Gastrocnemius medialis (tissue), 4 donors: ENCODE measurements around the gene PEAK3. TPM values are rescaled to one million over a fixed set of nuclear protein-coding genes. Genes with fewer than 3 reads are reported as not detected.
A peak's percentile ranks its signal among the peaks of the same experiment; 100 is the strongest.

Experiments
- ATAC-seq, 2 donors: fragments of 150-250 bp; one replicate each; pipeline ENCODE4 v1.9.1; 2016
- DNase-seq, 2 donors: peaks; one replicate each; pipeline ENCODE4 v3.0.0-alpha.2; 2019
- H3K27ac ChIP-seq, 4 donors: fragments of 200-600 bp; sonication (generic); 1 replicate in 1 of 4; 2 replicates in 3 of 4; pipeline ENCODE4 v1.5.1; 2016 to 2018; ENCODE audit warnings: mild to moderate bottlenecking in 2 of 4, moderate library complexity in 1 of 4
- H3K27me3 ChIP-seq, 3 donors: fragments of 200-600 bp; sonication (generic) in 2 of 3; 1 replicate in 1 of 3; 2 replicates in 2 of 3; pipeline versions ENCODE4 v1.5.1 to v1.6.0; 2016 to 2019; ENCODE audit warnings: mild to moderate bottlenecking in 1 of 3, moderate library complexity in 1 of 3
- H3K36me3 ChIP-seq, 2 donors: fragments of 200-600 bp; sonication (generic) in 1 of 2; one replicate each; pipeline ENCODE4 v1.5.1; 2017 to 2018
- H3K4me1 ChIP-seq, 2 donors: fragments of 200-600 bp; sonication (generic) in 1 of 2; one replicate each; pipeline ENCODE4 v1.5.1; 2016 to 2017; ENCODE audit warnings: mild to moderate bottlenecking in 2 of 2
- H3K4me3 ChIP-seq, 4 donors: fragments of 200-600 bp; sonication (generic) in 3 of 4; 1 replicate in 1 of 4; 2 replicates in 3 of 4; pipeline ENCODE4 v1.5.1; 2016 to 2019; ENCODE audit warnings: mild to moderate bottlenecking in 2 of 4
- H3K9me3 ChIP-seq, 3 donors: fragments of 200-600 bp; sonication (generic) in 2 of 3; 1 replicate in 1 of 3; 2 replicates in 2 of 3; pipeline ENCODE4 v1.5.1; 2016 to 2019
- POLR2A ChIP-seq, 2 donors: fragments of 450-650 bp; IDR thresholded peaks; one replicate each; pipeline ENCODE4 v1.6.1; 2017; ENCODE audit warnings: antibody characterized with exemption in 2 of 2, mild to moderate bottlenecking in 2 of 2, moderate library complexity in 2 of 2
- in situ Hi-C, 4 donors: fragments of 200-750 bp; cut with MboI; loops; one replicate each; pipeline versions ENCODE4 v1.15.0 to v1.8.0; 2017; ENCODE audit warnings: low sequenced_read_pairs in 4 of 4
- intact Hi-C: fragments of 100-400 bp; cut with DNase I; formaldehyde crosslinking; loops from one replicate; pipeline ENCODE4 v1.15.1; 2023; ENCODE audit warnings: low total_unique reads
- total RNA-seq, 4 donors: library from RNA; depleted of rRNA; stranded (reverse); fragments of >200 nt; gene quantifications; one replicate each; pipeline versions ENCODE4 v1.1.0 to v1.2.3, GENCODE V29; 2016
- TF ChIP-seq, protein P1 (sequence below), 5 experiments: fragments of 450-650 bp in 3 of 5; fragments of 200-600 bp in 2 of 5; sonication (generic) in 2 of 5; IDR thresholded peaks in 4 of 5; conservative IDR thresholded peaks in 1 of 5; 1 replicate in 4 of 5; 2 replicates in 1 of 5; pipeline ENCODE4 v1.5.1; 2016 to 2019; ENCODE audit warnings: antibody characterized with exemption in 5 of 5, mild to moderate bottlenecking in 3 of 5, moderate library complexity in 3 of 5

Gene PEAK3
- total RNA-seq, 4 donors from 2014 or later: 0.11 TPM; not detected in 3

DNA sequence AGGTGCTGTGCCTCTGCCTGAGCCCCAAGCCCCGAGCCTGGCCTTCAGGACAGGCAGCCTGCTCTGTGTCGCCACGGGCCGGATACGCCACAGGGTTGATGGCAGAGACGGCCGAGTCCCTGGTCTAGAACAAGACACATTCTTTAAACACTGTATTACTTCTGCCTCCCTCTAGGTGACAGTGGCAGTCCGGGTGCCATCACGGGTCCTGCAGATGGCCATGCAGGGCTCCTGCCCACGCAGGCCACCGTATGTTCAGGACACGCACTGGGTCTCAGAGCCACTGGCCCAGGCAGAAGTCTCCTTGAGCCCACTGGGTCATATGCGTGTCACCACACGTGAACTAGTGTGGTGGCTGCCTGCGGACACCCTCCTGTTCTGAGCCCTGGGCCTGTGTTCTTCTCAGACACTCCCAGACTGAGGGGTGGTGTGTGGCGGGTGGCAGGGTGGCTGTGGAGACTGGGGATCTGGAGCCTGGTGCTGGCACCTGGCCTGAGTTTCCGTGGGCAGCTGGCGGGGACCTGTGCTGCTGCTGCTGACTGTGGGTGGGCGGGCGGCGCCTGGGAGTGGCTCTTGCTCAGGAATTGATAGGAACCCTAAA lies 50.3 kb downstream of the PEAK3 start:
- in situ Hi-C loops (loop anchor here in 1 of 4 donors (10.0 kb wide), 1 partner anchor 77 kb away; the partner anchor contains the start of gene AP3D1), intact Hi-C loops (no loop called here)
- peak overlapping the region; percentile 63 to 82 (median 74) for H3K27ac ChIP-seq
- ATAC-seq (no peak), DNase-seq (peak in 1 of 2 donors; percentile 52)
- TF ChIP-seq POLR2A (IDR thresholded peaks at IDR 0.05): no peak
- TF ChIP-seq, protein P1, sequence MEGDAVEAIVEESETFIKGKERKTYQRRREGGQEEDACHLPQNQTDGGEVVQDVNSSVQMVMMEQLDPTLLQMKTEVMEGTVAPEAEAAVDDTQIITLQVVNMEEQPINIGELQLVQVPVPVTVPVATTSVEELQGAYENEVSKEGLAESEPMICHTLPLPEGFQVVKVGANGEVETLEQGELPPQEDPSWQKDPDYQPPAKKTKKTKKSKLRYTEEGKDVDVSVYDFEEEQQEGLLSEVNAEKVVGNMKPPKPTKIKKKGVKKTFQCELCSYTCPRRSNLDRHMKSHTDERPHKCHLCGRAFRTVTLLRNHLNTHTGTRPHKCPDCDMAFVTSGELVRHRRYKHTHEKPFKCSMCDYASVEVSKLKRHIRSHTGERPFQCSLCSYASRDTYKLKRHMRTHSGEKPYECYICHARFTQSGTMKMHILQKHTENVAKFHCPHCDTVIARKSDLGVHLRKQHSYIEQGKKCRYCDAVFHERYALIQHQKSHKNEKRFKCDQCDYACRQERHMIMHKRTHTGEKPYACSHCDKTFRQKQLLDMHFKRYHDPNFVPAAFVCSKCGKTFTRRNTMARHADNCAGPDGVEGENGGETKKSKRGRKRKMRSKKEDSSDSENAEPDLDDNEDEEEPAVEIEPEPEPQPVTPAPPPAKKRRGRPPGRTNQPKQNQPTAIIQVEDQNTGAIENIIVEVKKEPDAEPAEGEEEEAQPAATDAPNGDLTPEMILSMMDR (IDR thresholded peaks at IDR 0.05 in 4 of 5, conservative IDR thresholded peaks at IDR 0.05 in 1 of 5): peak in 3 of 5 experiments; percentile 13 to 46 (median 36)
- H3K36me3 ChIP-seq: peaks cover 0 to 25% of the 10 kb centered on the region in 2 donors
- no peaks in the 10 kb centered on the region for H3K9me3 ChIP-seq
- peaks cover 25 to 43% of the 10 kb centered on the region in 2 donors for H3K4me1 ChIP-seq
- no peak overlapping the region for H3K4me3 ChIP-seq
- no peaks in the 10 kb centered on the region for H3K27me3 ChIP-seq

- H3K27me3 ChIP-seq: no peaks in the 10 kb centered on the region
- peak overlapping the region; percentile 63 to 82 (median 74) for H3K27ac ChIP-seq
- ATAC-seq (peak; percentile 27 to 31), DNase-seq (peak in 1 of 2 donors; percentile 83)
- intact Hi-C loops: no loop called here
- H3K9me3 ChIP-seq: no peaks in the 10 kb centered on the region
- H3K4me1 ChIP-seq: peaks cover 25 to 43% of the 10 kb centered on the region in 2 donors
- H3K36me3 ChIP-seq: peaks cover 0 to 31% of the 10 kb centered on the region in 2 donors
- H3K4me3 ChIP-seq: no peak overlapping the region
- TF ChIP-seq POLR2A (IDR thresholded peaks at IDR 0.05): no peak
- TF ChIP-seq, protein P1 (IDR thresholded peaks at IDR 0.05 in 4 of 5, conservative IDR thresholded peaks at IDR 0.05 in 1 of 5): no peak
- in situ Hi-C loops: loop anchor here in 1 of 4 donors (10.0 kb wide), 1 partner anchor 76 kb away; the partner anchor contains the start of gene AP3D1
Measured at GRCh38 chr19:2230807-2231533, 51.0 kb downstream of the PEAK3 start.

- no peak for TF ChIP-seq POLR2A (IDR thresholded peaks at IDR 0.05)
- TF ChIP-seq, protein P1 (IDR thresholded peaks at IDR 0.05 in 4 of 5, conservative IDR thresholded peaks at IDR 0.05 in 1 of 5): no peak
- peaks cover 0 to 40% of the 10 kb centered on the region in 2 donors for H3K36me3 ChIP-seq
- H3K9me3 ChIP-seq: no peaks in the 10 kb centered on the region
- ATAC-seq (no peak), DNase-seq (no peak)
- in situ Hi-C loops: loop anchor here in 1 of 4 donors (10.0 kb wide), 1 partner anchor 75 kb away; the partner anchor contains the start of gene AP3D1
- peaks cover 22 to 36% of the 10 kb centered on the region in 2 donors for H3K4me1 ChIP-seq
- no peak overlapping the region for H3K4me3 ChIP-seq
- H3K27me3 ChIP-seq: no peaks in the 10 kb centered on the region
- H3K27ac ChIP-seq: peak overlapping the region in 3 of 4 donors; percentile 63 to 82 (median 78)
- intact Hi-C loops: no loop called here
Measured at GRCh38 chr19:2230033-2230531, 51.9 kb downstream of the PEAK3 start.

GRCh38 chr19:2229103-2230032 lies 52.6 kb downstream of the PEAK3 start:
- Histone ChIP-seq H3K4me1 (peaks cover 16 to 30% of the 10 kb centered on the region in 2 donors), H3K4me3 (no peak overlapping the region), H3K36me3 (peaks cover 0 to 47% of the 10 kb centered on the region in 2 donors), H3K27me3 (no peaks in the 10 kb centered on the region), H3K27ac (peak overlapping the region in 1 of 4 donors; percentile 31), H3K9me3 (no peaks in the 10 kb centered on the region)
- ATAC-seq: no peak
- in situ Hi-C loops: loop anchor here in 1 of 4 donors (10.0 kb wide), 1 partner anchor 75 kb away; the partner anchor contains the start of gene AP3D1
- TF ChIP-seq POLR2A (IDR thresholded peaks at IDR 0.05): no peak
- TF ChIP-seq, protein P1 (IDR thresholded peaks at IDR 0.05 in 4 of 5, conservative IDR thresholded peaks at IDR 0.05 in 1 of 5): no peak
- no peak for DNase-seq
- intact Hi-C loops: no loop called here
